Lung (tissue), 12 donors: Measurements from ENCODE around the gene CDH13. TPM values are rescaled to one million over a fixed set of nuclear protein-coding genes. Genes with fewer than 3 reads are reported as not detected.

Experiments used
- ATAC-seq: fragments of 200-7000 bp; cut with Tn5 transposase; one replicate; pipeline ENCODE4 v1.9.1; 2020; ENCODE audit warnings: moderate number of reproducible peaks; ENCODE audit not compliant: insufficient read depth, low FRiP score
- DNase-seq, 3 donors: peaks; one replicate each; pipeline ENCODE4 v3.0.0-alpha.2; 2013 to 2017
- H3K27ac ChIP-seq, 2 donors: one replicate each; pipeline ENCODE4 v1.5.1; 2013; ENCODE audit warnings: mild to moderate bottlenecking in 2 of 2, moderate library complexity in 2 of 2, control low read depth in 1 of 2, inconsistent platforms in 1 of 2, low read depth in 1 of 2, low read length in 1 of 2
- H3K27me3 ChIP-seq, 3 donors: one replicate each; pipeline ENCODE4 v1.5.1; 2013; ENCODE audit warnings: low read length in 2 of 3; ENCODE audit not compliant: control insufficient read depth in 3 of 3, insufficient read depth in 3 of 3
- H3K36me3 ChIP-seq, 4 donors: one replicate each; pipeline ENCODE4 v1.5.1; 2013; ENCODE audit warnings: low read length in 4 of 4, mild to moderate bottlenecking in 1 of 4, moderate library complexity in 1 of 4; ENCODE audit not compliant: control insufficient read depth in 4 of 4, insufficient read depth in 4 of 4
- H3K4me1 ChIP-seq, 5 donors: one replicate each; pipeline ENCODE4 v1.5.1; 2013; ENCODE audit warnings: low read length in 5 of 5, mild to moderate bottlenecking in 2 of 5, moderate library complexity in 1 of 5; ENCODE audit not compliant: control insufficient read depth in 5 of 5, insufficient read depth in 5 of 5
- H3K4me3 ChIP-seq: one replicate; pipeline ENCODE4 v1.5.1; 2013; ENCODE audit warnings: mild to moderate bottlenecking, control low read depth, moderate library complexity
- H3K9ac ChIP-seq, 2 donors: one replicate each; pipeline ENCODE4 v1.5.1; 2013; ENCODE audit warnings: low read length in 2 of 2, control low read depth in 1 of 2; ENCODE audit not compliant: insufficient read depth in 1 of 2
- H3K9me3 ChIP-seq, 4 donors: one replicate each; pipeline ENCODE4 v1.5.1; 2013; ENCODE audit warnings: low read length in 3 of 4, mild to moderate bottlenecking in 1 of 4, moderate library complexity in 1 of 4; ENCODE audit not compliant: control insufficient read depth in 4 of 4, insufficient read depth in 3 of 4
- CTCF ChIP-seq: IDR thresholded peaks from 2 replicates; pipeline ENCODE4 v1.5.1; 2012; ENCODE audit warnings: mild to moderate bottlenecking; ENCODE audit errors: control extremely low read depth, extremely low read depth
- WGBS, 2 donors: extraction: QIAGEN DNeasy Blood & Tissue Kit; methylation state at CpG; one replicate each; pipeline ENCODE4 v1.1.7; 2013; 5-methylcytosine and 5-hydroxymethylcytosine counted together
- polyA plus RNA-seq, 2 donors: library from polyadenylated mRNA; stranded (reverse); fragments of 200-250 nt; gene quantifications; one replicate each; pipeline ENCODE4 v1.2.1, GENCODE V29; 2013
- total RNA-seq, 2 donors: library from RNA; depleted of rRNA in 1 of 2; stranded (reverse); fragments of >200 nt in 1 of 2; gene quantifications; one replicate each; pipeline ENCODE4 v1.2.1, GENCODE V29; 2014 to 2021
- donor health status: control.
- donor health status: control.
- donor health status: Bipolar disorder and iron deficiency.
- donor health status: healthy.
- donor health status: DM: yes; HTN: yes; CAD: no.

The CDH13 gene
- total and polyA plus RNA-seq, 4 donors: 2.1 to 12.3 (median 7.3) TPM

DNA sequence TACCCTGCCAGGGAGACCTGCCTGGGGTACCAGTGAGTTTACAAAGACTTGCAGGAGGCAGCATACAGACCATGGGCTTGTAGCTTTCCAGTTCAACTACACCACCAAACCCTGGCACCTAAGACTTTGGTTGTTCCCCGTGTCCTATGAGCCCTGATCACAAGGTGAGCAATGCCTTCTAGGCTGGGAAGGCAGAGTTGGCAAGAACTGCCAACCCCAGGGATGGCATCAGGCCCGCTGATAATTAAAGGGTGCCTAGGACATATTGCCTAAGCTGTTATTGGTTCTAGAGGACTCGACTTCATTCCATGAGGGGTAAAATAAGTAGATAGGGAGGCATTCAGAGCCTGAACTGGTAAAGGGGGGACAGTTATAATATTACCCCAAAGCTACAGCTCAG lies 41.3 kb downstream of the CDH13 start:
- Histone ChIP-seq H3K36me3 (no peaks in the 10 kb centered on the region), H3K4me3 (no peak overlapping the region), H3K9me3 (peaks cover 0 to 2% (median 0%) of the 10 kb centered on the region in 4 donors), H3K27ac (no peak overlapping the region), H3K27me3 (peaks cover 0 to 3% (median 0%) of the 10 kb centered on the region in 3 donors), H3K9ac (no peak overlapping the region), H3K4me1 (peaks cover 0 to 8% (median 0%) of the 10 kb centered on the region in 5 donors)
- WGBS, 2 donors: 88 to 89% methylated on average over 3 of the region's 3 CpGs
- no peak for DNase-seq
- TF ChIP-seq CTCF: no peak
- no peak for ATAC-seq

- H3K4me3 ChIP-seq: no peak overlapping the region
- DNase-seq: no peak
- H3K9me3 ChIP-seq: peaks cover 0 to 2% (median 0%) of the 10 kb centered on the region in 4 donors
- no peaks in the 10 kb centered on the region for H3K36me3 ChIP-seq
- ATAC-seq: no peak
- H3K27ac ChIP-seq: no peak overlapping the region
- no peak for TF ChIP-seq CTCF
- no peak overlapping the region for H3K9ac ChIP-seq
- 94 to 97% methylated on average over 3 of the region's 3 CpGs for WGBS, 2 donors
- H3K4me1 ChIP-seq: peaks cover 0 to 8% (median 0%) of the 10 kb centered on the region in 5 donors
- no peaks in the 10 kb centered on the region for H3K27me3 ChIP-seq
Measured at GRCh38 chr16:82671741-82672140, 45.0 kb downstream of the CDH13 start.

GRCh38 chr16:82672676-82673075 lies 45.9 kb downstream of the CDH13 start:
- no peak for ATAC-seq
- Histone ChIP-seq H3K4me3 (no peak overlapping the region), H3K27ac (no peak overlapping the region), H3K9me3 (peaks cover 0 to 2% (median 0%) of the 10 kb centered on the region in 4 donors), H3K9ac (no peak overlapping the region), H3K36me3 (no peaks in the 10 kb centered on the region), H3K27me3 (no peaks in the 10 kb centered on the region), H3K4me1 (peaks cover 0 to 8% (median 0%) of the 10 kb centered on the region in 5 donors)
- TF ChIP-seq CTCF: no peak
- no peak for DNase-seq
- 76 to 94% methylated on average over 3 of the region's 3 CpGs for WGBS, 2 donors

- DNase-seq (no peak), ATAC-seq (no peak)
- Histone ChIP-seq H3K27me3 (no peaks in the 10 kb centered on the region), H3K4me1 (no peaks in the 10 kb centered on the region), H3K4me3 (no peak overlapping the region), H3K9me3 (no peaks in the 10 kb centered on the region), H3K36me3 (no peaks in the 10 kb centered on the region), H3K9ac (no peak overlapping the region), H3K27ac (no peak overlapping the region)
- 64 to 77% methylated on average over 3 of the region's 3 CpGs for WGBS, 2 donors
- no peak for TF ChIP-seq CTCF
Measured at GRCh38 chr16:82675300-82675699, 48.5 kb downstream of the CDH13 start.
